ENCODE measurements around the gene DNAJC12.

Gene DNAJC12

DNA sequence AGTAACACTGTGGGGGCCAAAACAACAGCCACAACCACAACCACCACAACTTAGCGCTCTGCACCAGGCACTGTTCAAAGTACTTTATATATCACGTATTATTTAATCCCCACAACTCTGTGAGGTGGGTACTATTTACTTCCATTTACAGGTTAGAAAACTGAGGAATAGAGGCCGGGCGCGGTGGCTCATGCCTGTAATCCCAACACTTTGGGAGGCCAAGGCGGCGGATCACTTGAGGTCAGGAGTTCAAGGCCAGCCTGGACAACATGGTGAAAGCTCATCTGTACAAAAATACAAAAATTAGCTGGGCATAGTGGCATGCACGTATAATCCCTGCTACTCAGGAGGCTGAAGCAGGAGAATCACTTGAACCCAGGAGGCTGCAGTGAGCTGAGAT lies 3.6 kb downstream of the DNAJC12 start:
- Mint-ChIP-seq H3K4me1 (ENCODE audit: low read depth in 2 of 2) (no peaks in the 10 kb centered on the region), H3K27ac (no peak overlapping the region), H3K9me3 (no peaks in the 10 kb centered on the region), H3K36me3 (ENCODE audit: insufficient read depth) (peaks cover 5% of the 10 kb centered on the region), H3K4me3 (no peak overlapping the region), H3K27me3 (no peaks in the 10 kb centered on the region)
- DNase-seq (no peak), ATAC-seq (replicated peaks) (no peak)

DNA sequence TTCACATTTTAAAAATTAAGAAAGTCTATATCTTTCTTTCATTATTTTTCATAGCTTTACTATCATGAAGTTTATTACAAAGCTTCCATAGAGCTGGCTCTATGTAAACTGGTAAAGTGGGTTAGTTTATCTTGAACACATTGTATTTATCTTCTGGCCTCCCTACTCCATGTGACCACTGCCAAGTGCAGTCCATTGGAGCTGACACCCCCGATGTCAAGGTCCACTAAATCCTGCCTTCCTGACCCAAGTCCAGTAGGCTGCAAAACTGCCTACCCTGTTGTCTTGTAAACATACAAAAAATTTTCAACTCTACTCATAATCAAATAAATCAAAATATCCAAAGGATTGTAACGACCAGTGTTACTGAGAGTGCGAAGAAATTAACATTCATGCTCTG lies 10.2 kb downstream of the DNAJC12 start:
- Mint-ChIP-seq H3K9me3 (no peaks in the 10 kb centered on the region), H3K4me1 (ENCODE audit: low read depth in 2 of 2) (no peaks in the 10 kb centered on the region), H3K27me3 (no peaks in the 10 kb centered on the region), H3K27ac (no peak overlapping the region), H3K4me3 (no peak overlapping the region), H3K36me3 (ENCODE audit: insufficient read depth) (no peaks in the 10 kb centered on the region)
- ATAC-seq (replicated peaks) (no peak), DNase-seq (no peak)

DNA sequence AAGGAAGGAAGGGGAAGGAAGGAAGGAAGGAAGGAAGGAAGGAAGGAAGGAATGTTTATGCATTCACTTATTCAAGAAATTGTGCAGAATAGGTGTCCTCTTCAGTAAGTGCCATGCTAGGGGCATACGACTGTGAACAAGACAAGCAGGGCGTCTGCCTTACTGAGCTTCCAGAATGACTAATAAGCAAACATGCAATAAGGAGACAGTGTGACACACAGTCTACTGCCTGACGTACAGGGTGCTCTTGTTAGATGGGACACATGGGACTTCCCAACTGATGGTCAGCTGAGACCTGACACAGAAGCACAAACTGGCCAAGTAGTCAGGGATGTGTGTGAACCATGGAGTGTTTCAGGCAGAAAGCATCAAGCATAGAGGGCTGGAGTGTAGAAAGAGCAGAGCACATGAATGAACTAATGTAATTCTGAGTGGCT lies 18.2 kb downstream of the DNAJC12 start:
- H3K4me3 Mint-ChIP-seq, result no peak overlapping the region
- H3K27ac Mint-ChIP-seq, result no peak overlapping the region
- H3K9me3 Mint-ChIP-seq, result no peaks in the 10 kb centered on the region
- H3K27me3 Mint-ChIP-seq, result peaks cover 0 to 10% of the 10 kb centered on the region in 2 donors
- H3K36me3 Mint-ChIP-seq (ENCODE audit: insufficient read depth), result no peaks in the 10 kb centered on the region
- ATAC-seq (replicated peaks) (no peak), DNase-seq (no peak)
- H3K4me1 Mint-ChIP-seq (ENCODE audit: low read depth in 2 of 2), result no peaks in the 10 kb centered on the region

DNA sequence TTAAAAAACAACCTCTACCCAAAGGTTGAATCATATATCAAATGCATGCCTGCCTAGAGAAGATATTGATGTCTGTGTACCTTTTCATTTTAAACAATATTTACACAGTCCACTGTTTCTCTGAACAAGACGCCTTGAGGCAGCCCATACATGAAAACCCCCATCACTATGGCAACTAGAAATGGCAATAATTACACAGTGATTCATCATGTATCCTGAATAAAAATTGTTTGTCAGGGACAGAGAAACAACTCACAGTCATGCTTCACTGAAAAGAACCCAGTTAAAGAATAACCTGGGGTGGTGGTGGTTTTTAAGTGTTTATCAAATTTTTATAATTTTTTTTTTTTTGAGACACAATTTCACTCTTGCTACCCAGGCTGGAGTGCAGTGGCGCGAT lies 19.7 kb downstream of the DNAJC12 start:
- Mint-ChIP-seq H3K9me3 (no peaks in the 10 kb centered on the region), H3K36me3 (ENCODE audit: insufficient read depth) (no peaks in the 10 kb centered on the region), H3K4me3 (no peak overlapping the region), H3K4me1 (ENCODE audit: low read depth in 2 of 2) (no peaks in the 10 kb centered on the region), H3K27ac (no peak overlapping the region), H3K27me3 (peaks cover 0 to 10% of the 10 kb centered on the region in 2 donors)
- DNase-seq (no peak), ATAC-seq (replicated peaks) (no peak)

DNA sequence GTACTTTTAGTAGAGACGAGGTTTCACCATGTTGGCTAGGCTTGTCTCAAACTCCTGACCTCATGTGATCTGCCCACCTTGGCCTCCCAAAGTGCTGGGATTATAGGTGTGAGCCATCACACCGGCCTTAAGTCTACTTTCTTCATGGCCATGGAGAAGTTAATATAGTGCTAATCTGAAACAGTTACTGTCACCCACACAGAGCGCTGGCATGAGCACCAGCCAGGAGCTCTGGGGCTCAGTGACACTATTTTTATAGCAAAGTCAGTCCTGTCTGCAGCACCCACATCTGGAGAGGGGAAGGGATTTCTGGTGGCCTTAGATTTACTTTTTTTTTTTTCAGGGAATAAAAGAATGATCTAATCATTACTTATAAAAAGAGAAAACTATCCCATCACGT lies 21.3 kb downstream of the DNAJC12 start:
- Mint-ChIP-seq H3K27ac (no peak overlapping the region), H3K4me3 (no peak overlapping the region), H3K36me3 (ENCODE audit: insufficient read depth) (no peaks in the 10 kb centered on the region), H3K4me1 (ENCODE audit: low read depth in 2 of 2) (no peaks in the 10 kb centered on the region), H3K9me3 (no peaks in the 10 kb centered on the region), H3K27me3 (peaks cover 7 to 9% of the 10 kb centered on the region in 2 donors)
- ATAC-seq (replicated peaks) (no peak), DNase-seq (no peak)

DNA sequence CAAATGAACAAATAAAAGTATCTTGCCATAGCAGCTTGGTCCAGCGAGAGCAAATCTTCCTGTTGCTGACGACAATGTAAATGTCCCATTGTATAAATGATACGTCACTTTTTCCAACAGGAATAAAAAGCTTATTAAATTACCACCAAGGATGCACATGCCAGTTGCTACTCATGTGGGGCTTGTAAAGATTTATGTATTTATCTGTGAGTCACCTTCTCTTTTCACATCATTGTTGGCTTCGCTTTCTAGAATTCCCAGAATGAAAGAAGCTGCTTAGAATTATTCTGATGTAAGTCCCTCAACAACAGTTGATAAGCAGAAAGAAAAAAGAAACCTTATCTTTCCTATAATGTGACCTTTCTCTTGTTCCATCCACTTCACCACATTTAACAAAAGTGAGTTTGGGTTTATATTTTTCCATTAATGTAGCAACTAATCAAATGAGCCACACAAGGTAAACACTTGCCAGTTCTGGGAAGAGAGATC lies 22.4 kb downstream of the DNAJC12 start:
- Mint-ChIP-seq H3K36me3 (ENCODE audit: insufficient read depth) (no peaks in the 10 kb centered on the region), H3K27ac (no peak overlapping the region), H3K4me3 (no peak overlapping the region), H3K9me3 (no peaks in the 10 kb centered on the region), H3K4me1 (ENCODE audit: low read depth in 2 of 2) (no peaks in the 10 kb centered on the region), H3K27me3 (peaks cover 15 to 16% of the 10 kb centered on the region in 2 donors)
- DNase-seq, result no peak
- no peak for ATAC-seq (replicated peaks)

DNA sequence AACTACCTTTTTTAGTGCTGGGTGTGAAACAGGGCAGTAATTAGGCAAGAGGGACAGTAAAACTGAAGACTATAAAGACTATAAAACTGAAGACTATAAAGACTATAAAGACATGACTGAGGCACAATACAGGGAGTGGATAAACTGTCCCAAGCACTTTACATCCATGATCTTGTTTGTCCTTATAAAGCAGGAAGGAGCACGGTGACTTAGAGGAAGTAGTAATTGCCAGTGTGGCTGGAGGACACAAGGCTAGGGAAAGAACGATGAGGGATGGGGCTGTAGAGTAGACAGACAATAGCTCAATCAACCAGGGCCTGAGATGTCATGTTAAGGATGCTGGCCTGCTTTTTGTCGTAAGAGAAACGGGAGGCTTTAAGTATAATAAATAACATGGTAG lies 26.0 kb downstream of the DNAJC12 start:
- Mint-ChIP-seq H3K27me3 (peaks cover 38 to 44% of the 10 kb centered on the region in 2 donors), H3K36me3 (ENCODE audit: insufficient read depth) (no peaks in the 10 kb centered on the region), H3K4me3 (no peak overlapping the region), H3K27ac (no peak overlapping the region), H3K4me1 (ENCODE audit: low read depth in 2 of 2) (no peaks in the 10 kb centered on the region), H3K9me3 (no peaks in the 10 kb centered on the region)
- no peak for DNase-seq
- no peak for ATAC-seq (replicated peaks)

DNA sequence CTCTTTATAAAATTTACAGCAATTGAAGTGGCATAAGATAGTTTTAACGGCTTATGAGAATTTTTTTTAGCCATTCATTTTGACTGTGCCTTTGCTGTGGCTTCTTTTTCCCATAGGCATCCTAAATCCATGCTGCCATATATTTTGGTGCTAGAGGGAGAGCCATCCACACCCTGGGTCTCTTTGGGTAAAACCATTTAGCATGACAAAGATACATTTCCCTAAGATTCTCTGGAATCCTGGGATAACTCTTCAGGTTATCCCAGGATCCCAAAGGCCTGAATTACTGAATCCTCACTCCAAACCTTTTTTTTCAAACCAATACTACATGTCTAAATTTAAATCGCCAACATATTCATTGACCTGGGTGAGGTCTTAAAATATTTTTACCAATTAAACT lies 28.9 kb downstream of the DNAJC12 start:
- Mint-ChIP-seq H3K27me3 (peaks cover 38 to 57% of the 10 kb centered on the region in 2 donors), H3K4me3 (no peak overlapping the region), H3K9me3 (no peaks in the 10 kb centered on the region), H3K4me1 (ENCODE audit: low read depth in 2 of 2) (no peaks in the 10 kb centered on the region), H3K36me3 (ENCODE audit: insufficient read depth) (no peaks in the 10 kb centered on the region), H3K27ac (no peak overlapping the region)
- DNase-seq (no peak), ATAC-seq (replicated peaks) (no peak)

DNA sequence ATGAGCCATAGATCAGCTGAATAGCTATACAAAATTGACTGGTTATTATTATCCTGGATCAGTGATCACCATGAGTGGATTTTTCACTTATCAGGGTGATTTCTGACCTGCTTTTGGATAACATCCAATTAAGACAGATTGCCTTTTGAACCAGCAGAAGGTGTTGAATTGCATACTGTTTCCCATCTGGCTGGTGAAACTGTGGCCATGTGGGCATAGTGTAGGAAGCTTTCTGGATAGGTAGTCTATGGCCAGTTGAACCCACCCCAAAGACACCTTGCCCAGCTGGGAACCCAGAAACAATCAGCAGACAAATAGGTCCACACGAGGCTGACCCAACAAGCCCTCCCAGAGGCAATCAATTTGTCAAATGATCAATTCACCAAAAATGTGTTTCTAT lies 29.3 kb downstream of the DNAJC12 start:
- no peak overlapping the region for H3K27ac Mint-ChIP-seq
- DNase-seq (no peak), ATAC-seq (replicated peaks) (no peak)
- H3K36me3 Mint-ChIP-seq (ENCODE audit: insufficient read depth), result no peaks in the 10 kb centered on the region
- H3K4me1 Mint-ChIP-seq (ENCODE audit: low read depth in 2 of 2), result no peaks in the 10 kb centered on the region
- H3K4me3 Mint-ChIP-seq, result no peak overlapping the region
- H3K9me3 Mint-ChIP-seq, result no peaks in the 10 kb centered on the region
- H3K27me3 Mint-ChIP-seq, result peaks cover 38 to 60% of the 10 kb centered on the region in 2 donors

DNA sequence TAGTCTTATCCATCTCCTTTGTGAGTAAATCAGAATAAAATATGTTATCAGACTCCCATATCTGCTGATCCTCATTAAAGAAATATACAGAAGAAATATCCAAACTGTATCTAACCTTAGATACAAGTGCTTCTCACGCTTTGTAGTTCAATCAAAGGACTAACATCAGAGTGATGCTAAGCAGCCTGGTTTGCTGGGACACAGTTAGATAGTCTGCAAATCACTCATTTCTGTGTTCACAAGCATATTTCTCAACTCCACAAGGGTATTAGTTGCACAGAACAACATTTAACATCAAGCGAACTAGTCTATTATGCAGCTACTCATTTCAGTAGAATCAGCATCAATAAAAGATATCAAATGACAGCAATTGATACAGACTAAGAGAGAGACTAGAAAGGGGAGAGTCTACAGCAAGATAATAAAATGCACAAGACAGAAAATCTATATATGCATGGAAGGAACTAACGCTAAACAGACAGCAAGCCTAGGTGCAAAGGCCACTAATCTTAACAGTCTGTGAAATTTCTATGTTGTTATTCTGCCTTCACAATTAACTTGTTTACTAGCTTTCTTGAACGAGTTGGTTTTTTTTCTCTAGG lies 30.0 kb downstream of the DNAJC12 start:
- Mint-ChIP-seq H3K27me3 (peaks cover 38 to 60% of the 10 kb centered on the region in 2 donors), H3K36me3 (ENCODE audit: insufficient read depth) (no peaks in the 10 kb centered on the region), H3K4me1 (ENCODE audit: low read depth in 2 of 2) (no peaks in the 10 kb centered on the region), H3K4me3 (no peak overlapping the region), H3K9me3 (no peaks in the 10 kb centered on the region), H3K27ac (no peak overlapping the region)
- no peak for ATAC-seq (replicated peaks)
- no peak for DNase-seq

DNA sequence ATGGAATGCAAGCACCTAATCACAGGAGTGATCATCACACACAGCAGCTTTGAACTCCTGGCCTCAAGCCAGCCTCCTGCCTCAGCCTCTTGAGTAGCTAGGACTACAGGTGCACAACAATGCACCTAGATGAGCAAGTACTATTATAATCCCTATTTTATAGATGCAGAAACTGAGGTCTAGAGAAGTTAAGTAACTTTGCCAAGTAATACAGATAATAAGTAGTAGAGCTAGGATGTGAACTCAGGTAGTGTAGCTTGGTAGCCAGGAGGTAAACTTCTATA lies 33.7 kb downstream of the DNAJC12 start:
- H3K27ac Mint-ChIP-seq, result no peak overlapping the region
- H3K4me3 Mint-ChIP-seq, result no peak overlapping the region
- H3K27me3 Mint-ChIP-seq, result peaks cover 12 to 34% of the 10 kb centered on the region in 2 donors
- H3K9me3 Mint-ChIP-seq, result no peaks in the 10 kb centered on the region
- H3K36me3 Mint-ChIP-seq (ENCODE audit: insufficient read depth), result no peaks in the 10 kb centered on the region
- DNase-seq, result no peak
- no peak for ATAC-seq (replicated peaks)
- no peaks in the 10 kb centered on the region for H3K4me1 Mint-ChIP-seq (ENCODE audit: low read depth in 2 of 2)

DNA sequence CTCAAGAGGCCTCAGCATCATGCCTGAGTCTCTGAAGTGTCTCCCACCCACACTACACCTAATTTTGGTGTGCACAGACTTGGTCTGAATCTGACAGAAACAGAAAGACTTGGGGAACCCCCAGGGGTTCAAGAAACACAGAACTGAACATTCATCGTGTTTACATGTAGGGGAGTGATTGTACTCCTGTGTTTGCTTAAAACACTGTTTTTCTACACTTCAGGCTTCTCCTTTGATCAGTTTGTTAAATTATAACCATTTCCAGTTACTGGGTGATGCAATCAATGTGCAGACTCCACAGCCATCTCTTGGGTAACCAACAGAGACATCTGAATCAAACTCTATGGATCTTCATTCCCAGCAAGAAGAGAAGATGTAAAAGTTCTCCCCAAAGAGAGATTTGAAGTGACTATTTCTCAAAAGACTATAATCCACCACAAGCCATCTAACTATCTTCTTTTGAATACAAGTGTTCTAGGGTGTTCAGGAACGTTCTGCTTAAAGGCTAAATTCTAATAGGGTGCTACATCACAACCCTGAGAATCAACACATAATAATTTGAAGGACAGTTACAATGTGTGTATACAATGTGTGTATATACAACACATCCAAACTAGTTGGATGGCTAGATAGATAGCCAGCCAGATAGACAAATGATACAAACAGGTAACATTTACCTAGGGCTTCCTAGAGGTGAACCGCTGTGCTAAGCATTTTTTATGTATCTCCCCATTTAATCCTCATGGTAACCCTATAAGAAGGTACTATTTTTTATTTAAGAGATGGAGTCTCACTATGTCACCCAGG lies 34.2 kb downstream of the DNAJC12 start:
- Mint-ChIP-seq H3K36me3 (ENCODE audit: insufficient read depth) (no peaks in the 10 kb centered on the region), H3K9me3 (no peaks in the 10 kb centered on the region), H3K27me3 (peaks cover 8 to 28% of the 10 kb centered on the region in 2 donors), H3K4me3 (no peak overlapping the region), H3K4me1 (ENCODE audit: low read depth in 2 of 2) (no peaks in the 10 kb centered on the region), H3K27ac (no peak overlapping the region)
- ATAC-seq (replicated peaks) (no peak), DNase-seq (no peak)

DNA sequence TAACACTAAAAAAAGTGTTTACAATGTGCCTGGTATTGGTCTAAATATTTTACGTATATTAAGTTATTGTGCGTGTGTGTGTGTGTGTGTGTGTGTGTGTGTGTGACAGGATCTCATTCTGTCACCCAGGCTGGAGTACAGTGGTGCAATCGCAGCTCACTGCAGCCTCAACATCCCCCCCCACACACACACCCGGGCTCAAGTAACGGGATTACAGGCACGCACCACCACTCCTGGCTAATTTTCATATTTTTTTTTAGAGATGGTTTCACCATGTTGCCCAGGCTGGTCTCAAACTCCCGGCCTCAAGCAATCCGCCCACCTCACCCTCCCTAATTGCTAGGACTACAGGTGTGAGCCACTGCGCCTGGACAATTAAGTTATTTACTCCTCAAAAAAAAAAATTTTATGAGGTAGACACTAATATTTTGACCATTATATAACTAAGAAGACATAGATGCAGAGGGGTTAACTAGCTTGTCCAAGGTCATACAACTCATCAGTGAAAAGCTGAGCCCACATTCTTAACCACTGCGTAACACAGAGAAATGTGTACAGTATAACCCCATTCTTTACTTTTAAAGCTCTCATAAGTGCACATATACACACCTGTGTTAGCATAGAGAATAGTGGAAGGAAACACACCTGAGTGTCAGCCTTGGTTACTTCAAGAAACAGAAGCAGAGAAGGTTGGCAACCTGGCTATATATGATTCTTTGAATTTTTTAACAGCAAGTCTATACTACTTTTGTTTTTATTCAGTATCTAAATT lies 35.0 kb downstream of the DNAJC12 start:
- peaks cover 6 to 20% of the 10 kb centered on the region in 2 donors for H3K27me3 Mint-ChIP-seq
- no peak for ATAC-seq (replicated peaks)
- H3K4me3 Mint-ChIP-seq, result no peak overlapping the region
- no peaks in the 10 kb centered on the region for H3K4me1 Mint-ChIP-seq (ENCODE audit: low read depth in 2 of 2)
- no peak overlapping the region for H3K27ac Mint-ChIP-seq
- no peaks in the 10 kb centered on the region for H3K36me3 Mint-ChIP-seq (ENCODE audit: insufficient read depth)
- no peak for DNase-seq
- no peaks in the 10 kb centered on the region for H3K9me3 Mint-ChIP-seq

DNA sequence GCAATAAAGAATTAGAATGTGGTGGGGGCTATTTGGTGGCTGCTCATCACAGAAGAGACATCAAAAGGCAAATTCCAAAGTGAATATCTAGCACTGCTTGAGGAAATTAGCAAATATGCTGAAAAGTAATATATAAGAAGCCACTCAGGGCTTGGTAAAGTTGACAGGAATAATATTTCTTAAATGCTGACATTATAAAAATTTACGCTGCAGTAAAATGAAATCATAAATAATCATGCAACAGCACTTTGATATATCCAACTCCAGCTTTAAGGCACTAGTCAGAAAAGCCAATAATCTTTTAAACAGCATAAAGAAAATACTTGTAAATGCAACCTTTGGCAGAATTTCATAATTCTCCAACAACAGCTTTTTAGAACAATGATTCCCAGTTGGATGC lies 36.9 kb downstream of the DNAJC12 start:
- ATAC-seq (replicated peaks), result no peak
- Mint-ChIP-seq H3K27ac (no peak overlapping the region), H3K4me1 (ENCODE audit: low read depth in 2 of 2) (no peaks in the 10 kb centered on the region), H3K27me3 (peaks cover 0 to 10% of the 10 kb centered on the region in 2 donors), H3K4me3 (no peak overlapping the region), H3K36me3 (ENCODE audit: insufficient read depth) (no peaks in the 10 kb centered on the region), H3K9me3 (no peaks in the 10 kb centered on the region)
- no peak for DNase-seq
